H1 (cell line): ENCODE data around the gene CHST13. TPM values are rescaled to one million over a fixed set of nuclear protein-coding genes. Genes with fewer than 3 reads are reported as not detected.

Experiments
- CTCF ChIA-PET: fragments of 300-600 bp; sonication (Branson Sonifier 250); formaldehyde crosslinking; loops from one replicate; lab custom pipeline; 2021; ENCODE audit not compliant: partially characterized antibody; lab: Charles Lee
- POLR2A ChIA-PET: fragments of 300-600 bp; sonication (Branson Sonifier 250); formaldehyde crosslinking; loops from one replicate; lab custom pipeline; 2021; ENCODE audit warnings: inconsistent platforms; ENCODE audit not compliant: partially characterized antibody; lab: Charles Lee
- DNase-seq, 2 experiments: peaks; one replicate each; pipeline versions ENCODE4 v3.0.0 to v3.0.0-alpha.2; 2010 to 2022; ENCODE audit warnings: low spot score in 2 of 2, low read depth in 1 of 2, mixed read lengths in 1 of 2
- FAIRE-seq: peaks from 2 replicates; lab custom pipeline; 2011; peaks lifted over from hg19 to GRCh38; lab: Jason Lieb, UNC
- H2AFZ ChIP-seq: 2 replicates; pipeline ENCODE4 v1.8.1; 2012; ENCODE audit warnings: low read length, inconsistent platforms
- H2AK5ac ChIP-seq: 2 replicates; pipeline ENCODE4 v1.6.1; 2013; ENCODE audit warnings: low read depth, low read length
- H2BK120ac ChIP-seq: replicated peaks from 2 replicates; pipeline ENCODE3; 2013; ENCODE audit warnings: low read depth, low read length, inconsistent platforms
- H2BK12ac ChIP-seq: 2 replicates; pipeline ENCODE4 v1.6.1; 2013; ENCODE audit warnings: low read depth, low read length
- H2BK15ac ChIP-seq: 2 replicates; pipeline ENCODE4 v1.6.1; 2013; ENCODE audit warnings: low read length
- H2BK20ac ChIP-seq: 2 replicates; pipeline ENCODE4 v1.6.1; 2013; ENCODE audit warnings: low read length
- H2BK5ac ChIP-seq: 2 replicates; pipeline ENCODE4 v1.6.1; 2013; ENCODE audit warnings: low read depth, low read length
- H3K14ac ChIP-seq: 2 replicates; pipeline ENCODE4 v1.6.1; 2013; ENCODE audit warnings: inconsistent platforms; ENCODE audit not compliant: insufficient read length
- H3K18ac ChIP-seq: 2 replicates; pipeline ENCODE4 v1.6.1; 2013; ENCODE audit warnings: low read length; ENCODE audit errors: extremely low read depth
- H3K23ac ChIP-seq: 2 replicates; pipeline ENCODE4 v1.6.1; 2013; ENCODE audit warnings: inconsistent platforms; ENCODE audit not compliant: insufficient read length
- H3K23me2 ChIP-seq: 2 replicates; pipeline ENCODE4 v1.6.1; 2013; ENCODE audit warnings: low read depth, low read length
- H3K27ac ChIP-seq: 2 replicates; pipeline ENCODE4 v1.6.1; 2011; ENCODE audit warnings: low read depth, low read length, inconsistent platforms
- H3K27me3 ChIP-seq, 4 experiments: replicated peaks in 1 of 4; 1 replicate in 1 of 4; 2 replicates in 3 of 4; pipeline versions ENCODE4 v1.6.1 to v1.8.1; 2011 to 2013; ENCODE audit warnings: low read length in 3 of 4, mild to moderate bottlenecking in 3 of 4, inconsistent platforms in 2 of 4, mixed read lengths in 2 of 4, moderate library complexity in 1 of 4; ENCODE audit not compliant: control insufficient read depth in 3 of 4, insufficient read depth in 3 of 4; ENCODE audit errors: extremely low read depth in 1 of 4
- H3K36me3 ChIP-seq, 4 experiments: 2 replicates each; pipeline versions ENCODE4 v1.6.1 to v1.8.1; 2011 to 2013; ENCODE audit warnings: mild to moderate bottlenecking in 4 of 4, low read length in 3 of 4, moderate library complexity in 2 of 4, control low read depth in 1 of 4, inconsistent platforms in 1 of 4; ENCODE audit not compliant: insufficient read depth in 4 of 4, control insufficient read depth in 2 of 4
- H3K4ac ChIP-seq: replicated peaks from 2 replicates; pipeline ENCODE3; 2013; ENCODE audit warnings: low read length, low read depth, mixed read lengths, inconsistent platforms; ENCODE audit not compliant: insufficient read length
- H3K4me1 ChIP-seq, 4 experiments: replicated peaks in 1 of 4; 1 replicate in 1 of 4; 2 replicates in 3 of 4; pipeline versions ENCODE4 v1.6.1 to v1.8.1; 2011 to 2013; ENCODE audit warnings: low read length in 3 of 4, inconsistent platforms in 2 of 4, mixed read lengths in 1 of 4; ENCODE audit not compliant: insufficient read depth in 4 of 4, control insufficient read depth in 3 of 4
- H3K4me2 ChIP-seq, 2 experiments: 2 replicates each; pipeline versions ENCODE4 v1.6.1 to v1.8.1; 2011 to 2013; ENCODE audit warnings: low read depth in 2 of 2, low read length in 2 of 2, control low read depth in 1 of 2, inconsistent platforms in 1 of 2, mild to moderate bottlenecking in 1 of 2; ENCODE audit not compliant: insufficient read depth in 1 of 2
- H3K4me3 ChIP-seq, 4 experiments: fragments of 200-600, 300-600 bp in 1 of 4; sonication (generic), shearing (Covaris generic), sonication (Bioruptor Twin) in 1 of 4; 2 replicates each; pipeline versions ENCODE4 v1.5.1 to v1.8.1; 2011 to 2016; ENCODE audit warnings: low read length in 4 of 4, low read depth in 3 of 4, control low read depth in 2 of 4, inconsistent platforms in 2 of 4, mild to moderate bottlenecking in 2 of 4, mixed read lengths in 1 of 4, moderate library complexity in 1 of 4; ENCODE audit not compliant: insufficient read depth in 2 of 4; ENCODE audit errors: extremely low read depth in 1 of 4
- H3K56ac ChIP-seq: replicated peaks from 2 replicates; pipeline ENCODE3; 2013; ENCODE audit warnings: low read depth, mild to moderate bottlenecking, mixed read lengths, low read length, inconsistent platforms; ENCODE audit not compliant: insufficient read length
- H3K79me1 ChIP-seq: 2 replicates; pipeline ENCODE4 v1.6.1; 2013; ENCODE audit warnings: low read depth, low read length, control low read depth
- H3K79me2 ChIP-seq, 2 experiments: 2 replicates each; pipeline versions ENCODE4 v1.6.1 to v1.8.1; 2012 to 2013; ENCODE audit warnings: low read length in 2 of 2, mild to moderate bottlenecking in 2 of 2, inconsistent platforms in 1 of 2; ENCODE audit not compliant: insufficient read depth in 2 of 2, control insufficient read depth in 1 of 2
- H3K9ac ChIP-seq, 4 experiments: replicated peaks in 1 of 4; 1 replicate in 1 of 4; 2 replicates in 3 of 4; pipeline versions ENCODE4 v1.6.1 to v1.8.1; 2011 to 2013; ENCODE audit warnings: low read depth in 3 of 4, low read length in 3 of 4, control low read depth in 2 of 4, mild to moderate bottlenecking in 2 of 4, moderate library complexity in 2 of 4, inconsistent platforms in 1 of 4; ENCODE audit errors: extremely low read depth in 1 of 4
- H3K9me3 ChIP-seq, 2 experiments: 2 replicates each; pipeline versions ENCODE4 v1.6.1 to v1.8.1; 2012 to 2013; ENCODE audit warnings: mild to moderate bottlenecking in 2 of 2, moderate library complexity in 2 of 2, control low read depth in 1 of 2, inconsistent platforms in 1 of 2, low read depth in 1 of 2, low read length in 1 of 2, mixed read lengths in 1 of 2; ENCODE audit not compliant: insufficient read depth in 2 of 2
- H4K20me1 ChIP-seq, 2 experiments: replicated peaks in 1 of 2; 2 replicates each; pipeline versions ENCODE3 to v1.8.1; 2011 to 2013; ENCODE audit warnings: inconsistent platforms in 2 of 2, low read length in 2 of 2, mild to moderate bottlenecking in 1 of 2; ENCODE audit not compliant: insufficient read depth in 2 of 2, control insufficient read depth in 1 of 2
- H4K5ac ChIP-seq: 2 replicates; pipeline ENCODE4 v1.6.1; 2013; ENCODE audit warnings: low read length, low read depth, mixed read lengths, inconsistent platforms; ENCODE audit not compliant: insufficient read length
- H4K8ac ChIP-seq: 2 replicates; pipeline ENCODE4 v1.8.0; 2013; ENCODE audit warnings: mild to moderate bottlenecking, moderate library complexity, low read length, inconsistent platforms; ENCODE audit not compliant: insufficient read depth; ENCODE audit errors: extremely low read depth
- H4K91ac ChIP-seq: replicated peaks from 2 replicates; pipeline ENCODE3; 2013; ENCODE audit warnings: low read length, mixed read lengths, inconsistent platforms; ENCODE audit not compliant: insufficient read length
- CBX8 ChIP-seq: fragments of 300-800, 300-1000 bp; sonication (generic); IDR thresholded peaks from 2 replicates; pipeline ENCODE4 v1.7.1; 2016; ENCODE audit warnings: low read depth, low read length, borderline replicate concordance
- CEBPB ChIP-seq: IDR thresholded peaks from 2 replicates; pipeline ENCODE4 v1.6.1; 2012; ENCODE audit warnings: low read depth, low read length
- CREB1 ChIP-seq: IDR thresholded peaks from 2 replicates; pipeline ENCODE4 v1.6.1; 2012; ENCODE audit warnings: inconsistent platforms
- GTF2F1 ChIP-seq: IDR thresholded peaks from 2 replicates; pipeline ENCODE4 v1.6.1; 2012; ENCODE audit warnings: low read depth, low read length, improper control_type of control experiment, borderline replicate concordance
- KDM4A ChIP-seq: IDR thresholded peaks from one replicate; pipeline ENCODE4 v1.7.1; 2012; ENCODE audit warnings: low read depth, mild to moderate bottlenecking, moderate library complexity, low read length, inconsistent platforms; ENCODE audit not compliant: severe bottlenecking
- NANOG ChIP-seq: IDR thresholded peaks from 2 replicates; pipeline ENCODE4 v1.6.1; 2011; ENCODE audit warnings: low read length, low read depth, mild to moderate bottlenecking, inconsistent platforms; ENCODE audit not compliant: insufficient read depth, poor library complexity, severe bottlenecking
- RNF2 ChIP-seq: fragments of 200-900, 300-1000 bp; sonication (generic); IDR thresholded peaks from 2 replicates; pipeline ENCODE4 v1.7.1; 2016; ENCODE audit warnings: borderline replicate concordance, low read depth, mild to moderate bottlenecking, antibody characterized with exemption, low read length; ENCODE audit not compliant: poor library complexity, severe bottlenecking; ENCODE audit errors: missing control alignments
- SIRT6 ChIP-seq: IDR thresholded peaks from one replicate; pipeline ENCODE4 v1.7.1; 2012; ENCODE audit warnings: low read length, inconsistent platforms
- SIX5 ChIP-seq: IDR thresholded peaks from 2 replicates; pipeline ENCODE4 v1.6.1; 2011; ENCODE audit warnings: mild to moderate bottlenecking, low read depth, low read length
- WGBS, 2 experiments: shearing (Covaris generic) in 1 of 2; methylation state at CpG; one replicate each; pipeline versions ENCODE4 v1.1.6 to v1.1.7; 2013 to 2015; ENCODE audit warnings: low lambda C conversion rate in 2 of 2, mixed read lengths in 2 of 2, inconsistent platforms in 1 of 2, low coverage in 1 of 2, missing lambda C conversion rate in 1 of 2; ENCODE audit not compliant: insufficient replicate concordance in 2 of 2, insufficient coverage in 1 of 2, insufficient read length in 1 of 2; ENCODE audit errors: extremely low coverage in 1 of 2, missing lambda C conversion rate in 1 of 2; 5-methylcytosine and 5-hydroxymethylcytosine counted together
- polyA plus RNA-seq, 7 experiments: library from polyadenylated mRNA; depleted of rRNA in 3 of 7; stranded (reverse) in 5 of 7; unstranded in 2 of 7; fragments of >200 nt in 5 of 7; fragments of 200-250 nt in 2 of 7; gene quantifications; 1 replicate in 5 of 7; 2 replicates in 1 of 7; 4 replicates in 1 of 7; pipeline versions ENCODE4 v1.2.1 to v1.2.3, GENCODE V29; 2011 to 2013; ENCODE audit warnings: missing spikeins in 2 of 7, mixed read lengths in 2 of 7
- total RNA-seq: library from RNA; stranded (reverse); fragmentation: NEBNext Ultra II Directional; extraction: Animal tissue kit (Norgen Biotek cat#: 25700); gene quantifications from 2 replicates; pipeline ENCODE4 v1.2.1, GENCODE V29; 2021
- TF ChIP-seq, protein P1 (sequence below), 3 experiments: IDR thresholded peaks; 1 replicate in 2 of 3; 2 replicates in 1 of 3; pipeline versions ENCODE4 v1.5.1 to v1.6.1; 2011; ENCODE audit warnings: low read length in 3 of 3, mild to moderate bottlenecking in 3 of 3, inconsistent platforms in 2 of 3, low read depth in 1 of 3, moderate library complexity in 1 of 3; ENCODE audit not compliant: insufficient read depth in 1 of 3; ENCODE audit errors: control extremely low read depth in 1 of 3

CHST13 gene
- total and polyA plus RNA-seq, 2 of the 8 experiments (the other 6 are each of a cell fraction or from before 2014, with no cell fraction given): 5.4 to 11.7 TPM

- no peak overlapping the region for H3K56ac ChIP-seq
- H3K23ac ChIP-seq: no peak overlapping the region
- H3K4me2 ChIP-seq: no peak overlapping the region
- H4K91ac ChIP-seq: no peak overlapping the region
- DNase-seq (no peak), FAIRE-seq (no peak)
- no peak overlapping the region for H2BK15ac ChIP-seq
- no peaks in the 10 kb centered on the region for H3K23me2 ChIP-seq
- H3K79me2 ChIP-seq: no peaks in the 10 kb centered on the region
- H2BK20ac ChIP-seq: no peak overlapping the region
- no peaks in the 10 kb centered on the region for H3K9me3 ChIP-seq
- WGBS, 2 experiments: 92% methylated on average over 2 of the region's 2 CpGs; no CpG with 5 or more reads in 1 of the 2 experiments
- H2AK5ac ChIP-seq: no peak overlapping the region
- no peak overlapping the region for H3K4ac ChIP-seq
- no peak overlapping the region for H3K14ac ChIP-seq
- ChIA-PET POLR2A (no interaction called here), CTCF (interaction anchor here (0.7 kb wide), 1 partner anchor 152 kb away, joined by 3 read pairs; no protein-coding TSS in a partner anchor)
- H3K27ac ChIP-seq: no peak overlapping the region
- no peak overlapping the region for H3K18ac ChIP-seq
- H3K9ac ChIP-seq: no peak overlapping the region
- H2BK5ac ChIP-seq: no peak overlapping the region
- no peaks in the 10 kb centered on the region for H3K27me3 ChIP-seq
- H4K5ac ChIP-seq: no peak overlapping the region
- H3K36me3 ChIP-seq: no peaks in the 10 kb centered on the region
- TF ChIP-seq, protein P1, sequence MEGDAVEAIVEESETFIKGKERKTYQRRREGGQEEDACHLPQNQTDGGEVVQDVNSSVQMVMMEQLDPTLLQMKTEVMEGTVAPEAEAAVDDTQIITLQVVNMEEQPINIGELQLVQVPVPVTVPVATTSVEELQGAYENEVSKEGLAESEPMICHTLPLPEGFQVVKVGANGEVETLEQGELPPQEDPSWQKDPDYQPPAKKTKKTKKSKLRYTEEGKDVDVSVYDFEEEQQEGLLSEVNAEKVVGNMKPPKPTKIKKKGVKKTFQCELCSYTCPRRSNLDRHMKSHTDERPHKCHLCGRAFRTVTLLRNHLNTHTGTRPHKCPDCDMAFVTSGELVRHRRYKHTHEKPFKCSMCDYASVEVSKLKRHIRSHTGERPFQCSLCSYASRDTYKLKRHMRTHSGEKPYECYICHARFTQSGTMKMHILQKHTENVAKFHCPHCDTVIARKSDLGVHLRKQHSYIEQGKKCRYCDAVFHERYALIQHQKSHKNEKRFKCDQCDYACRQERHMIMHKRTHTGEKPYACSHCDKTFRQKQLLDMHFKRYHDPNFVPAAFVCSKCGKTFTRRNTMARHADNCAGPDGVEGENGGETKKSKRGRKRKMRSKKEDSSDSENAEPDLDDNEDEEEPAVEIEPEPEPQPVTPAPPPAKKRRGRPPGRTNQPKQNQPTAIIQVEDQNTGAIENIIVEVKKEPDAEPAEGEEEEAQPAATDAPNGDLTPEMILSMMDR (IDR thresholded peaks at IDR 0.05; ENCODE audit: control extremely low read depth in 1 of 3, insufficient read depth in 1 of 3, low read depth in 1 of 3, low read length in 3 of 3): no peak
- TF ChIP-seq CREB1 (no peak), SIRT6 (no peak), CBX8 (no peak), GTF2F1 (no peak), KDM4A (no peak), NANOG (no peak), SIX5 (no peak), RNF2 (no peak), CEBPB (no peak)
- no peaks in the 10 kb centered on the region for H3K79me1 ChIP-seq
- H2BK12ac ChIP-seq: no peak overlapping the region
- H4K8ac ChIP-seq: no peak overlapping the region
- no peak overlapping the region for H2BK120ac ChIP-seq
- no peaks in the 10 kb centered on the region for H3K4me1 ChIP-seq
- no peak overlapping the region for H3K4me3 ChIP-seq
- H2AFZ ChIP-seq: no peak overlapping the region
- no peaks in the 10 kb centered on the region for H4K20me1 ChIP-seq
Measured at GRCh38 chr3:126562737-126563276, 38.9 kb downstream of the CHST13 start.
